Right lobe of liver (tissue), 6 donors: ENCODE data around the gene DTNB. TPM values are rescaled to one million over a fixed set of nuclear protein-coding genes. Genes with fewer than 3 reads are reported as not detected.

Experiments used
- ATAC-seq, 4 donors: fragments of 200-7000 bp; cut with Tn5 transposase; one replicate each; pipeline ENCODE4 v1.9.1; 2020; ENCODE audit warnings: mild to moderate bottlenecking in 4 of 4, moderate library complexity in 4 of 4
- DNase-seq, 3 donors: peaks; one replicate each; pipeline ENCODE4 v3.0.0-alpha.2; 2020
- H3K27ac ChIP-seq, 3 donors: fragments of 200-600 bp; one replicate each; pipeline ENCODE4 v1.8.0; 2022
- H3K27me3 ChIP-seq, 2 donors: fragments of 200-600 bp; one replicate each; pipeline ENCODE4 v1.8.0; 2022
- H3K36me3 ChIP-seq, 4 donors: fragments of 200-600 bp; sonication (generic) in 1 of 4; one replicate each; pipeline versions ENCODE4 v1.5.1 to v1.8.0; 2017 to 2022; ENCODE audit warnings: control low read depth in 1 of 4
- H3K4me1 ChIP-seq, 4 donors: fragments of 200-600 bp; sonication (generic) in 1 of 4; one replicate each; pipeline versions ENCODE4 v1.5.1 to v1.8.0; 2017 to 2022; ENCODE audit warnings: control low read depth in 1 of 4
- H3K4me3 ChIP-seq, 3 donors: fragments of 200-600 bp; one replicate each; pipeline ENCODE4 v1.8.0; 2022
- H3K9me3 ChIP-seq, 4 donors: fragments of 200-600 bp; sonication (generic) in 1 of 4; one replicate each; pipeline versions ENCODE4 v1.5.1 to v1.8.0; 2017 to 2022; ENCODE audit warnings: control low read depth in 1 of 4
- CTCF ChIP-seq, 4 donors: fragments of 200-600 bp in 3 of 4; fragments of 450-650 bp in 1 of 4; IDR thresholded peaks; one replicate each; pipeline versions ENCODE4 v1.5.1 to v1.8.0; 2016 to 2022; ENCODE audit warnings: antibody characterized with exemption in 4 of 4, mild to moderate bottlenecking in 2 of 4
- POLR2A ChIP-seq: fragments of 450-650 bp; IDR thresholded peaks from one replicate; pipeline ENCODE4 v1.6.1; 2017; ENCODE audit warnings: antibody characterized with exemption, mild to moderate bottlenecking
- WGBS: methylation state at CpG from one replicate; pipeline ENCODE4 v1.1.6; 2018; ENCODE audit warnings: low coverage, low lambda C conversion rate; ENCODE audit not compliant: insufficient coverage; ENCODE audit errors: missing lambda C conversion rate; 5-methylcytosine and 5-hydroxymethylcytosine counted together
- intact Hi-C, 2 donors: fragments of 100-400 bp; cut with DNase I; formaldehyde crosslinking; loops; one replicate each; pipeline versions ENCODE4 v1.11.2 to v1.14.1; 2022
- total RNA-seq, 6 experiments: library from RNA; depleted of rRNA in 2 of 6; stranded (reverse); fragments of >200 nt in 2 of 6; fragmentation: NEBNext Ultra II Directional in 3 of 6; extraction: Animal tissue kit (Norgen Biotek cat#: 25700) in 3 of 6; gene quantifications; one replicate each; pipeline versions ENCODE4 v1.1.0 to v1.2.4, GENCODE V29; 2016 to 2023
- donor health status: DM: no; HTN: yes; CAD: no.
- donor health status: DM: no; HTN: no; CAD: no.
- donor health status: DM: no; HTN: no; CAD: no.
- donor health status: DM: no; HTN: yes; CAD: no.
- donor health status: DM: no; HTN: yes; CAD: no.

DTNB gene
- total RNA-seq, 6 experiments from 2014 or later = 7.0 to 10.3 (median 8.8) TPM

DNA sequence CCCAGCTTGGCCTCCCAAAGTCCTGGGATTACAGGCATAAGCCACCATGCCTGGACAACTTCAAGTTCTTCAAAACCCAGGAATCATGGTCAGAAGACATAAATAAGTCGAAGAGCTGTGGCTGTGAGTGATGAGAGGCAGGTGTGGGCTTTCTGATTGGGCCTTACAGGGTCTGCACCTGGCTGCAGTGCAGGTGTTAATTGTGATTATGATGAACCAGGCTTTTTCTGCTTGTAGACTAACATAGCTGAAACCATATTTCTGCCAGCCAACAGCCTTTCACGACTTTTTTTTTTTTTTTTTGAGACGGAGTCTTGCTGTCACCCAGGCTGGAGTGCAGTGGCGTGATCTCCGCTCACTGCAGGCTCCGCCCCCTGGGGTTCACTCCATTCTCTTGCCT, 14.9 kb upstream of the DTNB start:
- Histone ChIP-seq H3K9me3 (no peaks in the 10 kb centered on the region), H3K4me3 (no peak overlapping the region), H3K36me3 (no peaks in the 10 kb centered on the region), H3K27ac (no peak overlapping the region), H3K27me3 (no peaks in the 10 kb centered on the region), H3K4me1 (no peaks in the 10 kb centered on the region)
- ATAC-seq (no peak), DNase-seq (no peak)
- TF ChIP-seq POLR2A (no peak), CTCF (IDR thresholded peaks at IDR 0.05) (no peak)
- 90% methylated on average over 5 of the region's 6 CpGs for WGBS
- intact Hi-C loops = no loop called here

- Histone ChIP-seq H3K27me3 (no peaks in the 10 kb centered on the region), H3K4me3 (no peak overlapping the region), H3K36me3 (no peaks in the 10 kb centered on the region), H3K27ac (no peak overlapping the region), H3K9me3 (no peaks in the 10 kb centered on the region), H3K4me1 (no peaks in the 10 kb centered on the region)
- DNase-seq (no peak), ATAC-seq (peak; percentile 36 to 75 (median 54))
- intact Hi-C loops = no loop called here
- TF ChIP-seq CTCF (IDR thresholded peaks at IDR 0.05) (no peak), POLR2A (no peak)
- WGBS = 58% methylated on average over 2 of the region's 2 CpGs
These were observed 12.4 kb upstream of the DTNB start for GRCh38 chr2:25685741-25686140.

GRCh38 chr2:25684577-25685473, 11.4 kb upstream of the DTNB start:
- Histone ChIP-seq H3K9me3 (no peaks in the 10 kb centered on the region), H3K36me3 (no peaks in the 10 kb centered on the region), H3K4me3 (no peak overlapping the region), H3K27me3 (no peaks in the 10 kb centered on the region), H3K27ac (no peak overlapping the region), H3K4me1 (no peaks in the 10 kb centered on the region)
- ATAC-seq (no peak), DNase-seq (no peak)
- TF ChIP-seq POLR2A = no peak
- TF ChIP-seq CTCF (IDR thresholded peaks at IDR 0.05) = no peak
- intact Hi-C loops = no loop called here
- 81% methylated on average over 15 of the region's 20 CpGs for WGBS

- no peak for DNase-seq
- Histone ChIP-seq H3K27me3 (no peaks in the 10 kb centered on the region), H3K4me3 (no peak overlapping the region), H3K27ac (no peak overlapping the region), H3K36me3 (no peaks in the 10 kb centered on the region), H3K4me1 (no peaks in the 10 kb centered on the region), H3K9me3 (no peaks in the 10 kb centered on the region)
- ATAC-seq = no peak
- 77% methylated on average over 4 of the region's 4 CpGs for WGBS
- intact Hi-C loops = no loop called here
- TF ChIP-seq CTCF (IDR thresholded peaks at IDR 0.05) = no peak
- TF ChIP-seq POLR2A = no peak
These were observed 8.7 kb upstream of the DTNB start for GRCh38 chr2:25682082-25682481.
